ENCODE measurements around the gene TPT1. TPM values are rescaled to one million over a fixed set of nuclear protein-coding genes. Genes with fewer than 3 reads are reported as not detected.

TPT1 gene
- total RNA-seq, 2 donors from 2014 or later: 1,970 to 2,340 TPM

DNA sequence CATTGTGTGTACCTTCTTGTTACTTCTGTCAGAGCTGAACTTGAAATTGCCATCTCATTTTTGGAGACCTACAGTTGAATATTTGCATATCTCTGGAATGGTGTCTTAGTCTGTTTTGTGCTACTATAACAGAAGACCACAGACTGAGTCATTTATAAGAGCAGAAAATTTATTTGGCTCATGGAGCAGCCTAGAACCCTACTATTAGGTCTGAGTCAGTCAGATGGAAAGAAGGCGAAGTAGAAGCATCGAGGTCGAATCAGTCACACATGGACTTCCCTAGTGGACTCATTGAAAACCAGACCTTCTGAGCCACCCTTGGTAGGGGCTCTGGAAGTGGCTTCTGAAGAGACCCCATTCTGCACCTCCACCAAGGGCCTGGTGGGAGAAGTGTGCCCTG is 33.9 kb upstream of the TPT1 start:
- H3K27ac ChIP-seq: no peak overlapping the region
- peaks cover 6 to 10% of the 10 kb centered on the region in 2 donors for H3K4me1 ChIP-seq (ENCODE audit: control insufficient read depth in 1 of 2, low read depth in 2 of 2)
- H3K4me3 ChIP-seq: no peak overlapping the region
- no peak for TF ChIP-seq CTCF (IDR thresholded peaks at IDR 0.05)
- H3K9me3 ChIP-seq: no peaks in the 10 kb centered on the region
- peaks cover 4% of the 10 kb centered on the region for H3K36me3 ChIP-seq
- no peaks in the 10 kb centered on the region for H3K27me3 ChIP-seq (replicated peaks; ENCODE audit: insufficient read depth)
- ATAC-seq (ENCODE audit: insufficient number of reproducible peaks, low FRiP score, low read depth): no peak
- no peak for DNase-seq (ENCODE audit: low spot score)

DNA sequence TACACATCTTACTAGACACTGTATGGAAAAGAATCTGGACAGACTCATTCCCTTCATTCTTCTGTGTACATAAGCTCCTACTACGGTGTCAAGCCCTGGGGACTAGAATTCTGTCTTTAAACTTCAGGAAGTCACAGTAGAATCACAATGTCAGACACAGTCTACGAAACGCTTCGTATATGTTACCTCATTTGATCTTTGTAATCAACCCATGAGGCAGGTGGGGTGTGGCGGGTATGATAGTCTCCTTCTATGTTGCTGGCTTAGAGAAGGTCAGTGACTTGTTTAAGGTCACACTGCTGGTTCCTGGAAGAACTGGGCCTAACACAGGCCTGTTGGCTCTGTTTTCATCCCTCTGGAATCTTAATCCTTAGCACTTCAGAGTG is 32.2 kb upstream of the TPT1 start:
- DNase-seq (ENCODE audit: low spot score) (no peak), ATAC-seq (ENCODE audit: insufficient number of reproducible peaks, low FRiP score, low read depth) (no peak)
- no peak overlapping the region for H3K4me3 ChIP-seq
- H3K27ac ChIP-seq: no peak overlapping the region
- H3K4me1 ChIP-seq (ENCODE audit: control insufficient read depth in 1 of 2, low read depth in 2 of 2): peaks cover 6 to 18% of the 10 kb centered on the region in 2 donors
- no peaks in the 10 kb centered on the region for H3K9me3 ChIP-seq
- H3K27me3 ChIP-seq (replicated peaks; ENCODE audit: insufficient read depth): no peaks in the 10 kb centered on the region
- no peak for TF ChIP-seq CTCF (IDR thresholded peaks at IDR 0.05)
- peaks cover 5% of the 10 kb centered on the region for H3K36me3 ChIP-seq

DNA sequence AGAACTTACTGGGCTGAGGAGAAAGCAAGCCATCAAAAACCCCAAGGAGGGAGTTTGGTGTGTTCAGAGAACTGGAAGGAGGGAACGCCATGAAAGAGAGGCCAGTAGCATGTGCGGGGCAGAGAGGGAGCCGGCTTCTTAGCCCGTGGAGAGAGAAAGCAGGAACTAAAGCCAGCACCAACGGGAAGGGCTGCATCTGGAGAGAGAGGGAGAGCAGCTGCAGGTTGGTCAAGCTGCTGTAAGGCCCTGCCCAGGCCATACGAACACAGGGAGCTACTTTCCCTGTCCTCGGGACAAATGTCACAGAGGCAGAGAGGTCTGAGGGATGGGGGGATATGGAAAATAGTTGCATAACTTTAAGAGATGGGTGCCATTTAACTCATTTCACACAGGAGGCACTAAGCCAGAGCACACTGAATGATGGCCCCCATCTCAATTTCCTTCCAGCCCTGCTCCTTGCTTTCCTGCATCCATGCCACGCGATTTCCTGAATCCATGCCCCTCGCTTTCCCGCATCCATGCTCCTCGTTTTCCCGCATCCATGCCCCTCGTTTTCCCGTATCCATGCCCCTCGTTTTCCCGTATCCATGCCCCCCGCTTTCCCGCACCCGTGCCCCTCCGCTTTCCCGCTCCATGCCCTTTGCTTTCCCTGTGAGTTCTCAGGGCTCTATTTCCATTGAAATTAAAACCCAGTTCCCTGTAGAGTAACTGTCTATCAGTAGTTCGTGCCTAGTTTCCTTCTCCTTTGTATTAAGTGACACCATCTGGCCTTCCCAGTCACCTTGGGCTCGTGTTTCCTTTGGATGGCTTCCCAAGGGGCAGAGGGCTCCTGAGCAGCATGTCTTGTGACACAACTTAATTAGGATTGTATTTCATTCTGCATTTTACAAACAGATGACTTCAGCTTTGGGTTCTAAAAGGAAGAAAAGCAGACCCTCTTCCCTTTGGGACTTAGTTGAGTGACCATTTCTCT is 31.5 kb upstream of the TPT1 start:
- Histone ChIP-seq H3K27me3 (replicated peaks; ENCODE audit: insufficient read depth) (no peaks in the 10 kb centered on the region), H3K4me1 (ENCODE audit: control insufficient read depth in 1 of 2, low read depth in 2 of 2) (peaks cover 9 to 25% of the 10 kb centered on the region in 2 donors), H3K27ac (no peak overlapping the region), H3K4me3 (no peak overlapping the region), H3K36me3 (peaks cover 5% of the 10 kb centered on the region), H3K9me3 (no peaks in the 10 kb centered on the region)
- no peak for DNase-seq (ENCODE audit: low spot score)
- TF ChIP-seq CTCF (IDR thresholded peaks at IDR 0.05): no peak
- no peak for ATAC-seq (ENCODE audit: insufficient number of reproducible peaks, low FRiP score, low read depth)

DNA sequence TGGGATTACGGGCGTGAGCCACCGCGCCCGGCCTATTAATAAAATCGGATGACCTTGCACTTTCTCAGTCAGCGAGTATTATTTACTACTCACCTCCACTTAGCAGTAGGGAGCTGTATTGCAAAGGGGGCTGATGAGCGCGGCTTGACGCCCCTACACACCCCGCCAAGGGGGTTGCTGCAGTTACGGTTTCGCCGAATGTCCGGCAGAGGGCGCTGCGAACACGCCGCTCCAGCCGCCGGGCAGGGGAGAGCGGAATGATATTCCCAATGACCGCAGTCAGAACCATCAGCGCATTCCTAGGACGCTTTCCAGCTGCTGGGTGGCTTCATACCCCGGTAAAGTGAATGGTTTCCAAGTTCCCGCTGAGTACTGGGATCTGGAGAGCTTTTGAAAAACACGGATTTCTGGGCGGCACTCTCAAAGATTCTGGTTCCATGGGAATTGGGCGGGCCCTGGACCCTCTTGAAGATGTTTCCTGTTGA is 30.0 kb upstream of the TPT1 start:
- ATAC-seq (ENCODE audit: insufficient number of reproducible peaks, low FRiP score, low read depth) (no peak), DNase-seq (ENCODE audit: low spot score) (peak; percentile 8)
- Histone ChIP-seq H3K4me3 (peak overlapping the region; percentile 54), H3K27ac (no peak overlapping the region), H3K9me3 (no peaks in the 10 kb centered on the region), H3K4me1 (ENCODE audit: control insufficient read depth in 1 of 2, low read depth in 2 of 2) (peaks cover 9 to 28% of the 10 kb centered on the region in 2 donors), H3K27me3 (replicated peaks; ENCODE audit: insufficient read depth) (no peaks in the 10 kb centered on the region), H3K36me3 (peaks cover 5% of the 10 kb centered on the region)
- TF ChIP-seq CTCF (IDR thresholded peaks at IDR 0.05): peak; percentile 94

DNA sequence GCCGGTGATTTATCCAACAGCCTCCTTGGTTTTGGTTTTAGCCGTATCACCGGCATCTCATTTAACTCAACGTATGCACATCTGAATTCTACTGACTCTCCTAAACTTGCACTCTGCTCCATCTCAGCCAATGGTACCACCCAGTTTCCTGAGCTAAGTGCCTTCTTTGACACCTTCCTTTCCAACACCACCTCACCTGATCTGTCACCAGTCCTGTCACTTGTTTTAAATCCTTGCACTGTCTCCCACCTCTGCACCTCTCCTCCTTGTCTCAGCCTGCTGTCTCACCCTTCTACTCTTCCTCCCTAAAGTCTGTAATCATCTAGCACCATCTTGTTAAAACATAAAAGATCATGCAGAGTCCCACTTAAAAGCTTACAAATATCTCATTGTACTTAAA is 28.1 kb upstream of the TPT1 start:
- no peak for ATAC-seq (ENCODE audit: insufficient number of reproducible peaks, low FRiP score, low read depth)
- Histone ChIP-seq H3K27me3 (replicated peaks; ENCODE audit: insufficient read depth) (no peaks in the 10 kb centered on the region), H3K9me3 (no peaks in the 10 kb centered on the region), H3K4me3 (no peak overlapping the region), H3K4me1 (ENCODE audit: control insufficient read depth in 1 of 2, low read depth in 2 of 2) (peaks cover 9 to 28% of the 10 kb centered on the region in 2 donors), H3K36me3 (peaks cover 5% of the 10 kb centered on the region), H3K27ac (no peak overlapping the region)
- no peak for TF ChIP-seq CTCF (IDR thresholded peaks at IDR 0.05)
- DNase-seq (ENCODE audit: low spot score): no peak

Data from thoracic aorta (tissue), 2 donors.